Fibroblast of lung (primary cell): ENCODE measurements around the gene REEP1.

Experiments
- EZH2 ChIP-seq: IDR thresholded peaks from 2 replicates; pipeline ENCODE4 v1.5.1; 2012; ENCODE audit warnings: low read length, control low read depth, mild to moderate bottlenecking; ENCODE audit errors: missing control alignments
- TF ChIP-seq, protein P1 (sequence below), 2 donors: IDR thresholded peaks in 1 of 2; conservative IDR thresholded peaks in 1 of 2; 1 replicate in 1 of 2; 2 replicates in 1 of 2; pipeline ENCODE4 v1.5.1; 2011 to 2012; ENCODE audit warnings: low read length in 2 of 2, control low read depth in 1 of 2, inconsistent platforms in 1 of 2, low read depth in 1 of 2, mild to moderate bottlenecking in 1 of 2

DNA sequence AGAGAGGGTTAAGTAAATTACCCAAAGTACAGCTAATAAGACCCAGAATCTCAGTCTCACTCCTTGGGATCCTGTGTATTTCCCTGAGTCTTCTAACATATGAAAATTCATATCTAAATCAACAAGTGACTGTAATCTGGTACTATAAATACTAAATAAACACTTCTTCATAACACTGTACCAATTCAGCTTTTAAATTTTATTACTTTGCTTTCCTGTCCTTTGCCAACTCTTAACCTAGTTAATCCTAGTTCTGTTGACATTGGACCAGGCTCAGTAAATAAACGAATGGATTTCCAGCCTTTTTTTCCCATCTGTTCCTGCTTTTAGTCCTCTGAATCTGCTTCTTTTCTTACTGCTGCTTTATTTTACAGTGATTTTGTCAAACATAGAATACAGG, 124.4 kb downstream of the REEP1 start:
- TF ChIP-seq, protein P1, sequence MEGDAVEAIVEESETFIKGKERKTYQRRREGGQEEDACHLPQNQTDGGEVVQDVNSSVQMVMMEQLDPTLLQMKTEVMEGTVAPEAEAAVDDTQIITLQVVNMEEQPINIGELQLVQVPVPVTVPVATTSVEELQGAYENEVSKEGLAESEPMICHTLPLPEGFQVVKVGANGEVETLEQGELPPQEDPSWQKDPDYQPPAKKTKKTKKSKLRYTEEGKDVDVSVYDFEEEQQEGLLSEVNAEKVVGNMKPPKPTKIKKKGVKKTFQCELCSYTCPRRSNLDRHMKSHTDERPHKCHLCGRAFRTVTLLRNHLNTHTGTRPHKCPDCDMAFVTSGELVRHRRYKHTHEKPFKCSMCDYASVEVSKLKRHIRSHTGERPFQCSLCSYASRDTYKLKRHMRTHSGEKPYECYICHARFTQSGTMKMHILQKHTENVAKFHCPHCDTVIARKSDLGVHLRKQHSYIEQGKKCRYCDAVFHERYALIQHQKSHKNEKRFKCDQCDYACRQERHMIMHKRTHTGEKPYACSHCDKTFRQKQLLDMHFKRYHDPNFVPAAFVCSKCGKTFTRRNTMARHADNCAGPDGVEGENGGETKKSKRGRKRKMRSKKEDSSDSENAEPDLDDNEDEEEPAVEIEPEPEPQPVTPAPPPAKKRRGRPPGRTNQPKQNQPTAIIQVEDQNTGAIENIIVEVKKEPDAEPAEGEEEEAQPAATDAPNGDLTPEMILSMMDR (conservative IDR thresholded peaks at IDR 0.05 in 1 of 2, IDR thresholded peaks at IDR 0.05 in 1 of 2; ENCODE audit: low read depth in 1 of 2, low read length in 2 of 2): no peak
- no peak for TF ChIP-seq EZH2
